Measurements from ENCODE around the gene FXYD5. TPM values are rescaled to one million over a fixed set of nuclear protein-coding genes. Genes with fewer than 3 reads are reported as not detected.

The FXYD5 gene
- total RNA-seq, 4 donors from 2014 or later: 6.0 to 67.7 (median 22.2) TPM

- Histone ChIP-seq H3K4me3 (peak overlapping the region in 1 of 4 donors; percentile 50), H3K36me3 (peaks cover 0 to 18% (median 0%) of the 10 kb centered on the region in 3 donors), H3K27ac (peak overlapping the region in 3 of 4 donors; percentile 61 to 97 (median 79)), H3K4me1 (peaks cover 5 to 66% (median 8%) of the 10 kb centered on the region in 4 donors), H3K27me3 (no peaks in the 10 kb centered on the region), H3K9me3 (no peaks in the 10 kb centered on the region)
- TF ChIP-seq CTCF (IDR thresholded peaks at IDR 0.05) (no peak), POLR2A (IDR thresholded peaks at IDR 0.05) (no peak)
- no peak for DNase-seq
Observed at GRCh38 chr19:35122687-35123551, 31.6 kb upstream of the FXYD5 start.

- H3K27me3 ChIP-seq: no peaks in the 10 kb centered on the region
- peak overlapping the region in 1 of 4 donors; percentile 50 for H3K4me3 ChIP-seq
- H3K4me1 ChIP-seq: peaks cover 5 to 66% (median 8%) of the 10 kb centered on the region in 4 donors
- peaks cover 0 to 16% (median 0%) of the 10 kb centered on the region in 3 donors for H3K36me3 ChIP-seq
- TF ChIP-seq CTCF (IDR thresholded peaks at IDR 0.05): no peak
- no peak for TF ChIP-seq POLR2A (IDR thresholded peaks at IDR 0.05)
- no peak for DNase-seq
- no peaks in the 10 kb centered on the region for H3K9me3 ChIP-seq
- peak overlapping the region in 3 of 4 donors; percentile 61 to 97 (median 79) for H3K27ac ChIP-seq
Observed at GRCh38 chr19:35123573-35123972, 31.0 kb upstream of the FXYD5 start.

- peak; percentile 81 to 96 (median 95) for DNase-seq
- Histone ChIP-seq H3K4me1 (peaks cover 5 to 63% (median 8%) of the 10 kb centered on the region in 4 donors), H3K27ac (peak overlapping the region; percentile 61 to 97 (median 78)), H3K9me3 (no peaks in the 10 kb centered on the region), H3K27me3 (no peaks in the 10 kb centered on the region), H3K4me3 (peak overlapping the region; percentile 33 to 55 (median 48)), H3K36me3 (peaks cover 0 to 12% (median 0%) of the 10 kb centered on the region in 3 donors)
- TF ChIP-seq CTCF (IDR thresholded peaks at IDR 0.05): no peak
- peak; percentile 60 to 91 for TF ChIP-seq POLR2A (IDR thresholded peaks at IDR 0.05)
Observed at GRCh38 chr19:35124098-35125060, 30.2 kb upstream of the FXYD5 start.

GRCh38 chr19:35125270-35125717, 29.2 kb upstream of the FXYD5 start:
- DNase-seq: peak in 1 of 3 donors; percentile 63
- Histone ChIP-seq H3K36me3 (peaks cover 0 to 12% (median 0%) of the 10 kb centered on the region in 3 donors), H3K4me3 (no peak overlapping the region), H3K9me3 (no peaks in the 10 kb centered on the region), H3K4me1 (peaks cover 5 to 59% (median 8%) of the 10 kb centered on the region in 4 donors), H3K27me3 (no peaks in the 10 kb centered on the region), H3K27ac (peak overlapping the region in 3 of 4 donors; percentile 61 to 97 (median 79))
- no peak for TF ChIP-seq POLR2A (IDR thresholded peaks at IDR 0.05)
- TF ChIP-seq CTCF (IDR thresholded peaks at IDR 0.05): no peak

Data from Peyer's patch (tissue), 4 donors.